GM21576 (cell line): Measurements from ENCODE around the gene ARL6IP4.

Source experiments
- ATAC-seq: cut with Tn5 transposase; IDR thresholded peaks from one replicate; pipeline ENCODE4 v1.9.1; 2021; ENCODE audit warnings: mild to moderate bottlenecking, moderate library complexity; ENCODE audit not compliant: unreplicated experiment

ARL6IP4 gene

DNA sequence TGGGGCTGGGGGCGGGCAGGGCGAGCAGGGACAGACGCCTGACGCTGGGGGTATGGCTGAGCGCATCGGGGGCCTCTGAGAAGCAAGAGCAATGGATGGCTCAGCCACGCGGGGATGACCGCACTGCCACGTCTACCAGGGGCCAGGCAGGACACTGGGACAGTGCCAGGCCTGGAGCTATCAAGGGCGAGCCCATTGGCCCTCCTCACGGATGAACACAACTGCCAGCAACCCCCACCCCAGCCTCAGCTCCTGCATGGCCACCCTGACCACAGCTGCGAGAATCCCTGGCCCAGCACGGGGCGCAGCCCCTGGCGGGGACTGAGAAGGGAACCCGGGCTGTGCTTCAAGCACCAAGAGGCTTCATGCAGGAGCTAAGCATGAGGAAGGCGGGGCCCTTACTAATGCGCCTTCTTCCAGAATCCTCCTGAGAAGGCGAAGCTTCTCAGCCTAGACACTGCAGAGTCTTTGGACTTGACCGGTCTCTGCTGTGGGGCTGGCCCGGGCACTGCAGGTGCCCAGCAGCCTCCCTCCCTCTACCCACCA, 9.5 kb downstream of the ARL6IP4 start:
- no peak for ATAC-seq

DNA sequence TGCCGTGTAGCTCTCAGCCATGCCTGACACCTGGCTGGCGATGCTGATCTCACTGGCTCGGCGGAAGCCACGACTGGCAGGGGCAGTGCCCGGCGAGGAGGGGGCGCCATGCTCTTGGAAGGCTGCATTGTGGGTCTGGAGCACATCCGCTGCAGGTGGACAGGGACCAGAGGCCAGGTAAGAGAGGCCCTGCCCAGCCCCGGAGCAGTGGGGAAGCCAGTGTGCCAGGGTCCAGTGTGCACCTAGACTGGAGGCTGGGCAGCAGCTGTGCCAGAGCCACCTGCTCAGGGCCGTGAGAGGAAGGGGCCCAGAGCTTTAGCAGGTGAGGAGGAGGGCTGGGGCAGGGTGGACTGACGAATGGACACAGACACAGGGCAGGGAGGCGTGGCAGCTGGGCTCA, 10.1 kb downstream of the ARL6IP4 start:
- no peak for ATAC-seq

DNA sequence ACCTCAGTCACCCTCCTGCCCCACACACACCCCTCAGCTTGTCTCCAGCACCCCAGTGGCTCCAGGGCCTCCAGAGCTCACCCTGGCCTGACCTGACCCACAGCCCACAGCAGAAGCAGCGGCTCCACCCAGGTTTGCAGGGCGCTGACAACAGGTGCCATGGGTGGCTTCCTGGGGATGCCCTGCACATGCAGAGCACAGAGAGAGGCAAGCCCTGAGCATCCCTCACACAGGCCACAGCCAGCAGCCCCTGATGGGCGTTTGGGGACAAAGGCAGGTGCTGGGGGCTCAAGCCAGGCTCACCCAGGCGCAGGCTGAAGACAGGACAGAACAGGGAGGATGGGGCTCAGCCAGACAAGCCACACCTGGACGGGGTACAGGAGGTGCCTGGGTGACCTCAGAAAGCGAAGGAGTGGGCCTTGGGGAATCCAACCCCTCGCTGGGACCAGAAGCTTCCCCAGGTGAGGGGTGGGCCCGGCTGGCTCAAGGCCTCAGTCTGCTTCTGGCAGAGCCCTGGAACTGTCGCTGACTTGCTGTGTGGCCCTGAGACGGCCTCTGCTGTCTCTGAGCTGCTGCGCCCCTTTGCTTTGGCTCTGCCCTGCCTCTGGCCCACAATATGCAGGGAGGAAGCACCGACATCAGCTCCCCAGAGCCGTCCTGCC, 10.6 kb downstream of the ARL6IP4 start:
- ATAC-seq = no peak

DNA sequence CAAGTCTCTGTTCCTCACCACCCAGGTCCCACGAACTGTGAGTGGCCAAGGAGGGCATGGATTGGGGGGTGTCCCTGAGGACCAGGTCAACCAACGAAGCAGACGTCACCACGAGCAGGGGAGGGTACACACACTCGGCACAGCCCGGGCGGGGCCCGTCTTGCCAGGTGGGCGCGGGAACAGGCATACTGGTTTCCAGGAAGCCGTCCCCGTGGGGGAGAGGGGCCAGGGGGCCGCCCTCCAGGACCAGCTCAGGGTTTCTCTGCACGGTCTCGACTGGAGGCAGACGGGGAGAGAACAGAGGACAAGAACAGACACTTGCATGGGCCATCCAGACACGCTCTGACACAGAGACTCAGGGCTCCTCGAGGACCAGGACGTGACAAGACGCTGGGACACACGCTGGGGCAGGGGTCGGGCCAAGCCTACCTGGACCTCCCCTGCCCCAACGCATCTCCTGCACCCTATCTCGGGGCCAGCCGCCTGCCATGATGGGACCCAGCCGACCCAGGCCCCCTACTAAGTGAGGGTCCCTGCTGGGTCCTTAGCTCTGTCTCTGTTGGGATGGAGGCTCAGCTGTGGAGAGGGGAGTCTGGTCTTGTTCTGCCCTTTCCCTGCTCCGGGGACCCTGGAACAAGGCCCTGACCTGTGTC, 11.3 kb downstream of the ARL6IP4 start:
- no peak for ATAC-seq

DNA sequence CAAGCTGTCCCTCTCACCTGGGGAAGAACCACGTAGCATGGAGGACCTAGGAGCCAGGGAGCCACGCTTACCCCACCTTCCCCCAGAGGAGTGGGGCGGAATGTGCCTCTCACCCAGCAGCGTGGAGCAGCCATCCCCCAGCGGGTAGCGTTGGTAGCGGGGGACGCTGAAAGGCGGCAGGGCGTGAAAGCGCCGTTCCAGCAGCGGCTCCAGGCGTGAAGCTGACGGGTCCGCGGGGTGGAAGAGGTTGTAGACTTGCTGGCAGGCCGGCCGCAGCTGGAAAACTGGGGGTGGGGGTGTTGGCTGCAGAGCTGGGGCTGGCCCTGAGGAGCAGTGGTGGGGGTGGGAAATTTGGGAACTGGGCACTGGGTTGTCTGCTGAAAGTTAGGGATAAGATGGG, 11.9 kb downstream of the ARL6IP4 start:
- no peak for ATAC-seq

DNA sequence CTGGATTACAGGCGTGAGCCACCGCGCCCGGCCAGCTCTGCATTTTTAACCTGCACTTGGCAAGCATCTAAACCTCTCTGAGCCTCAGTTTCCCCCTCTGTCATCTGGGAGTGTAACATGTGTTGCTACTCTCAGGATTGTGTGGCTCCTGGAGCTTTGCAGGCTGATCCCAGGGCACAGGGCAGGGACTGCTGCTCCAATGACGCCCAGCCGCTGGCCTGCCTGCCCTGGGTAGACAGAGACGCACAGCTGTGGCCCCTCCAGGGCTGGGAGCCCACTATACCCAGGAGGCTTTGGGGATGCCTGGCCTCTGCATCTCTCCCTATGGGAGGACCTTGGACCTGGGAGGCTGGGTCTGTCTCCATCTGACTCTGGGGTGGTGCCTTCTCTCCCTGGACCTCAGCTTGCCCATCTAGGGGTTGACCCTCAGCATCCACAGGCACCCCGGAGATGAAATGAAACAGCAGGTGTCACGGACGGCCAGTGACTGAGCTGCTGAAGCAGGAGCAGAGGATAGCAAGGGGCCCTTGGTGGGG, 13.7 kb downstream of the ARL6IP4 start:
- ATAC-seq = no peak

DNA sequence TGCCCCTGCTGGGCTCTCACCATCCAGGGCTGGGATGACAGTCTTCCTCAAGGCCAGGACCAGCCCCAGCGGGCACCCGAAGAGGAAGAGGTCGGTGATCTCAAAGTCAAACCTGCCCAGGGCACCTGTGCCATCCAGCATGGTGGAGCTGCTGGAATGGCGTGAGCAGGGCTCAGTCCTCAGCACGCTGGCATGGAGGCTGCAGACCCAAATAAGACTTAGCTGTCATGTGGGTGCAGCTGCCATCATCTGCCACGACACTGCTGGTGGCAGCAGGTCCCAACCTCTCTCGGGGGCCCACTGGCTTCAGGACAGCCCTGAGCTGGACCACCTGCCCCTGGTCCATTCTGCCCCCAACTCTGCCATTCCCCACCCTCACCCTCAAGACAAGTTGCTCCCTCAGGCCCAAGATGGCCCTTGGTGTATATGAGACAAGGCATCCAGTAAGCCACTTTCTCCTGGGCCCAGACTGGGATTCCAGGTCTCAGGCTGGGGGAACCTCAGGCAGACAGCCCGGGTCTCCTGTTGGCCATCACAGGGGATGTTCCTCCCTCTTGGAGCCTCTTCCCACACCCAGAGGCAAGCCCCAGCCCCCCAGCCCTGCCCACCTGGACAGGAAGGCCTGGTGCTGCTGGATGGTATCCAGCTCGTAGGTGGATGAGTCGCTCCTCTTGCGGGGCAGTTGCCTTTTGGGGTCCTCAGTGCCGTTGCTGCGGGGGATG, 14.5 kb downstream of the ARL6IP4 start:
- ATAC-seq = no peak

DNA sequence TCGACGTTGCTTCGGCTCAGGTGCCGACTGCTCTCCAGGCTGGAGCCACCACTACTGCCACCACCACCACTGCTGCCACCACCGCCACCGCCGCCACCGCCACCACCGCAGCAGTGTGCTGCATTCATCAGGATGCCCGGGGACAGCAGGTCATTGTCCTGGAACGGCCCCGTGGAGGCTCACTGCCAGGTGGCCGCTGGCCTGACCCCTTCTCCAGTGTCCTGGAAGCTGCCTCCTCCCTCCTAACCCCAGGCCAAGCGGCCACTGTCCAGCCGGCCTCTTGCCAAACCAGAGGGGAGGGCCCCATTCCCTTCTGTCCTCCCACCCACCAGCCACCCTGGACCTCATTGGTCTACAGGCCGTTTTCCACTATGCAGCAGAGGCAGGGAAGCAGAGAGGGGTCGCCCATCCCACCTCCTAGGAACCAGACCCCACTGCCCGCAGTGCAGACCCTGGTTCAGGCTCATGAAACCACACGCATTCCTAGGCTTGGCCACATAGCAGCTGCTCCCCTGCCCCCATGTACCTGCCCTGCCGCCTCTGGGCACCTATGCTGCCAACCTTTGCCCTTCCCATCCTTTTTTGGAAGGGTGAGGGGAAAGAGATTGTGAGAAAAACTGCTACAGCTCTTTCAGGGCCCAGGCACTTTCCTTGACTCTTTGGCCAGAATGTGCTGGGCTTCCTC, 15.2 kb downstream of the ARL6IP4 start:
- no peak for ATAC-seq

DNA sequence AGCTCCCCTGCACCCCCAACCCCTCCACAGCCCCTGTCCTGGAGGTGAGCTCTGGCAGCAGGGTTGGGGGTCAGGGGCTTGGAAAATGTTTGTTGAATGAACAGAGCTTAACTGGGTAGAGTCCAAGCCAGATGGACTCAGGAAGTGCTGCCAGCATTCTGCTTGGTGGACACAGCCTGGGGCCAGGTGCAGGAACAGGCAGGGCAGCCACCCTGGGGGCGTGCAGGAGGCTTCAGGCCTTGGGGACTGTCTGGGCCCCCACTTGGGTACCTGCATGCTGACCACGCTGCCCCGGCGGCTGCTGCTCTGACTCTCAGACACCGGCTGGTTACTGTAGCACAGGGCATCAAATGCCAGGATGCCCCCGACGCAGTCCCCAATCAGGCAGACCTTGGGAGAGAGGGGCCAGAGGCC, 15.7 kb downstream of the ARL6IP4 start:
- no peak for ATAC-seq

DNA sequence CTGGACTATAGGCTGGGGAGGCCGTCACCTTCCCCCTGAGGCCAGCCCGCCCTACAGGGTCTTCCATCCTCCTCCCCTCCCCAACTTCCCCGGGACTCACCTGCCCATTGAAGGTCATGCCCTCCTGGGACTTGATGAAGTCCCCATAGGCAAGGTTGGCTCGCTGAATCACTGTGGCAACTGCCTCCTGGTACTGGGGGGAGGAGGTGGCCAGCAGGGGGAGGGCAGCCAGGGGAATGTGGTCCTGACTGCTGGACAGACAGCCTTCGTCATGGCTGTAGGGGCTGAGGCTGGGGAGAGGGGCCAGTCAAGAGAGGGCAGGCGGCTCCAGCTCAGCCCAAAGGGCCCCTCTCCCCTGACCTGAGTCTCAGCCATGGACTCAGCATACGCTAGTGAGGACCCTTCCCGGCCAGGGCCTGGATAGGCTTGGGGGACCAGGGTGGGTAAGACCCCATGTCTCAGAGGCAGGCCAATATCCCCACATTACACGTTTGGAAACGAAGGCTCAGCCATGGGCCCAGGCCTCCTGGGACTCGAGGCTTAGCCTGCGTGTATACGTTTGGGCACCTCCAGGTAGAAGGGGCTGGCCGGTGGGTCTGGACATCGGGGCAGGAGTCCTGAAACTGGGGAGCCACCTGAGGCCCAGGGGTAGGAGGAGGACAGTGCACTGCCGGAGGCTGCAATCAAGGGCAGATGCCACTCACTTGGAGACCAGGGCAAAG, 16.3 kb downstream of the ARL6IP4 start:
- ATAC-seq = no peak

DNA sequence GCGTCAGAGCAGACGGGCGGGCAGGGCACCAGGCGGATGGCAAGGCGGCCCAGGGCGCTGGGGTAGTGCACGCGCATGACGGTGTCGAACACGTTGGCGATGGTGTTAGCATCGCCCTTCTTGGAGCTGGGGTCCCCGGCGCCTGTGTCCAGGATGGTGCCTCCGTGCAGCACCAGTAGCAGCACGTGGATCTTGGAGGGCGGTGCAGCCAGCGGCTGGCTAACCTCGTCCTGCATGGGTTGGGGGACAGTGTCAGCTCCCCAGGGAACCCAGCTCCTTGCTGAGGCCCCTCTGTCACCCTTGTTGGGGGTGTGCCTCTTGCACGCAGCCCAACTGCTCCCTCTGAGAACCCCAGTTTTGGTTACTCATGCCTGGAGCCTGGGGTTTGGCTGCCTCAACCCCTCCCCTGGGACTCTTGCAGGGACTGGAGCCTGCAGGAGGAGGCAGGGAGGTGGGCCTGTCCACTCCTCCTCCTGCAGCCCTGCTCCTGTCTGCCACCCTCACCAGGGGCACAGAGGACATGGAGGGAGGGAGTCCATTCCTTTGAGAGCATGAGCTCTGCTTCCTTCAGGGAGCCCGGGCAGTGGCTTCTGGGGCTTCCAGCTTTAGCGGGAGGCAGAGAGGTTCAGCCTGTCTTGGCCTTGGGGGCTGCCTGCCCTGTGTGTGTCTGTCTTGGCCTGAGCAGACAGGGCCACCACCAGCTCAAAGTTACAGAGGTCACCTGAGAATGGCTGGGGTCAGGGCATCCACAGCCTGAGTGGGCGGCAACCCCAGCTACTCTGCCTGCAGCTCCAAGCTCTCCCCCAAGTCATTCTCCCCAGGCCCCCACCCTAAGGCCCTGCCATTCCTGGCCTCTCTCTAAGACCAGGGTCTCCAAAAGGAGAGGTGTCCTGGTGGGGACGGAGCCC, 17.1 kb downstream of the ARL6IP4 start:
- ATAC-seq = no peak

DNA sequence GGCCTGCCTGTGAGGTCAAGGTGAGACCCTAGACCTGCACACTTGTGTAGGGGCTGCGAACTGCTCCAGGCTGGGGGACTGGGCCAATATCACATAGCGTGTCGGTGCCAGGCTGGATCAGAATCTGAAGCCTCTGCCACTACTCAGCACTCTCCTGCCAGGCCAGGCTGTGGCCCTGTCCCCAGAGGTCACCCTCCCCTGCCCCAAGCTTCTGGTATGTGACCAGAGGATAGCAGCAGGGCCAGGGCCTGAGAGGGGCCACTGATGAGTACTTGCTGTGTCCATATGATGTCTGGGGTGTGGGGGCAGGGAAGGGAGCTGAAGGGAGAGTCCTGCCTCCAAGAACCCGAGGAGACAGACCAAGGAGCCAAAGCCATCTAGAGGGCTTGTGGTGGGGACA, 17.8 kb downstream of the ARL6IP4 start:
- no peak for ATAC-seq

DNA sequence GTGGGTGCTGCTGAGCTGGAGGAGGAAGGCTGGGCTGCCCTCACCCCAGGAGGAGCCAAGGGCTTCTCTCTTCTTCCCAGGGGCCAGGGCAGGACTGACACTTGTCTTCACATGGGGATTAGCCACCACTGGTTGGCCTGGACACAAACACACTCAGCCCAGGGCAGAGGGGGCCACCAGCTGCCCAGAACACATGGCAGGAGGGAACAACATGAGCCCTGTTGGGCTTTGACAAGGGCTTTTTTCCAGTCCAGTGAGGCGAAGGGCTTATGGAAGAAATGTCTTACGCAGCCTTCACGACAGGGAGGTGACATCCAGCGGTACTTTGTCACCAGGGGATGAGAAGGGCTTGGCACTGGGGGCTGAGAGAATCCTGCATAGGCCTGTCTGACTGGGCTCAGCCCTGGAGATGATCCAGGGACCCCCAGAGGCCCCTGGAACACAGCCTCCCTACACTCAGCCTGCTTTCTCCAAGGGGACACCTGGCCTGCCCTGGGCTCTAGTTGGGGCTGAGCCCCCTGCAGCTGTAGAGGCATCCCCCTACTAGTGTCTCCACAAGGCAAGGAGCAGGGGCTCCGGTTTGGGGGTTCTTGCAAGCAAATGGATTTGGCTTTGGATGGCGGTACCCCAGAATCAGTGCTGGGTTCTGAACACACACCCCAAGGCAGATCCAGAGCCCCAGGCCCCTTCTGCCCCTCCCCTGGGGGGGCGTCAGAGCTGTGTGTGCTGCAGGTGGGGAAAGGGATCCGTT, 18.9 kb downstream of the ARL6IP4 start:
- ATAC-seq = no peak

DNA sequence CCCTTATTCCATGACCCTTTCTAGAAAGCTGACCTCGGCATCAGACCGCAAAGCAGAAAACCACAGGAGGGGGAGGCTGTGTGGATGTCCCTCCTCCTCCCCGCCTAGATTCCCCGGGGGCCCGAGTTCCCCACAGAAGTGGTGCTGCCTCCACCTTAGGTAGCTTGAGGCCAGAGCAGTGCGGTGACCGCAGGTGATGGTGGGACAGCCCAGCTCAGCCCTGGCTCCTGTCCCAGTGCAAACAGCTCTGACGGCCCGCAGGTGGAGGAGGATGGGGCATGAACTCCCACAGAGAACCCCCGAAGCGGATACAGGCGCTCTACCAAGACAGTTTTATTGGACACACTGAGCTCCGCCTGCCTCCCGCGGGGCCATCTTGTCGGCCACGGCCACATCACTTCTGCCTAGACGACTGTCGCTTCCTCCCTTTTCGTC, 19.5 kb downstream of the ARL6IP4 start:
- no peak for ATAC-seq

DNA sequence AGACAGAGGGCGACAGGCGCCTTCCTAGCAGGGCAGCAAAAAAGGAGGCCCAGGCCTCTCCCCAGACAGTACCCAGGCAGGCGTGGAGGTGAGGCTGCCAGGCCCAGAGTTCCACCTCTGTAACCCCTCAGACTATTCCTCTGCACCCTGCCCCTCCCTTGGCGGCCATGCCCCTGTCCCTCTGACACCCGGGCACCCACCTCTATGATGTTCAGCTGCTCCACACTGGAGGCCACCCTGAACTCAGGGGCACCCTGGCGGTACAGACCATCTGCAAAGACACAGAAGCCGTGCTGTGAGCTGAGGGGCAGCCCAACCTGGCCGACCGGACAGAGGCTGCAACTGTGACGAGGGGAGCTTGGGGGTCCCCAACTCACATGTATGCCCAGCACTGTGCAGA, 20.1 kb downstream of the ARL6IP4 start:
- no peak for ATAC-seq

DNA sequence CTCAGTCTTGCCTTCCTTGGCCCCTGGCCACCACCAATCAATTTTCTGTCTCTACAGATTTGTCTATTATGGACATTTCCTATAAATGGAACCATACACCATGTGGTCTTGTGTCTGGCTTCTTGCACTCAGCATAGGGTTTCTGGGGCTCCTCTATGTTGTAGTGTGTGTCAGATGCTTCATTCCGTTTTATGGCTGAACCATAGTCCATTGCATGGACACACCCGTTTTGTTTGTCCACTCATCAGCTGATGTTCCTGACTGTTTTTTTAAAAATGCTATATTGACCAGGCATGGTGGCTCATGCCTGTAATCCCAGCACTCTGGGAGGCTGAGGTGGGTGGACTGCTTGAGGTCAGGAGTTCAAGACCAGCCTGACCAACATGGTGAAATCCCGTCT, 21.0 kb downstream of the ARL6IP4 start:
- no peak for ATAC-seq

DNA sequence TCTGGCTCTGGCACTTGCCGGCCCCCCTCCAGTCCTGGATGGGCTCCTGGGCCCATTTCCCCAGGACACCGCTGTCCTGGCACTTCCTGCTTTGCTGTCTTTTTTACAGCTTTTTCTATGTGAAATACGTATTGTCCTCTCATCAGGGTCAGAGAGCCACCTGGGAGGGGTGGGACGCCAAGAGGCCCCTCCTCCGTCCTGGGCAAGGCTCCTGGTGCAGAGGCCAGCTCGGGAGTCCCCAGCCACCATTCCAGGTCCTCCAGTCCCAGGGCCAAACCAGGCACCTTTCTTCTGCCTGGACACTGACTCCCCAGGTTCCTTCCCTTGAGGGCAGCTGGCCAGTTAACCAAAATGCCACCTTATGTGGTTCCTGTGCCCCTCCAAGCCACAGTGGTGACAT, 22.8 kb downstream of the ARL6IP4 start:
- no peak for ATAC-seq

DNA sequence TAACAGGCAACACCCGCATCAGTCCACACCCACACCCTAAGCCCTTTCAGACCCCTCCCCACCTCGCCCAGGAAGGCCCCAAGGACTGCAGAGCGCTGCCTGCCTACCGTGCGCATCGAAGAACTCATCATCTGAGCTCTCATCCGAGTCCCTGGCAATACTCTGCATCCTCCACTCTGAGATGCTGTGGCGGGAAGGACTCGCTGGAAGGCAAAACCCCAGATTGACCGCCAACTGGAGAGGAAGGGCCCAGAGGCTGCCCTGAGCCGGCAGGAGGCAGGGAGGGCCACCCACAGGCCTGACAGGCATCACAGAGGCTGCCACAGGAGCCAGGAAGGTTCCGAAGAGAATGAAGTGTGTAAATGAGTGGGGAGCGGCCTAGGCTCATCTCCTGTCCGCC, 23.8 kb downstream of the ARL6IP4 start:
- ATAC-seq = no peak
